Heart left ventricle (tissue), 16 donors: ENCODE data around the gene PITPNM1. TPM values are rescaled to one million over a fixed set of nuclear protein-coding genes. Genes with fewer than 3 reads are reported as not detected.

ENCODE experiments used
- ATAC-seq, 4 donors: fragments of 200-7000 bp; cut with Tn5 transposase; one replicate each; pipeline ENCODE4 v1.9.1; 2020 to 2022; ENCODE audit warnings: moderate library complexity in 4 of 4, mild to moderate bottlenecking in 3 of 4, moderate number of reproducible peaks in 1 of 4
- DNase-seq, 5 donors: peaks; one replicate each; pipeline ENCODE4 v3.0.0-alpha.2; 2020
- H3K27ac ChIP-seq, 12 donors: fragments of 200-600 bp; sonication (generic) in 4 of 12; one replicate each; pipeline versions ENCODE4 v1.5.0 to v1.8.0; 2016 to 2022; ENCODE audit warnings: mild to moderate bottlenecking in 2 of 12
- H3K27me3 ChIP-seq, 9 donors: fragments of 200-600 bp; sonication (generic) in 2 of 9; one replicate each; pipeline versions ENCODE4 v1.5.1 to v1.8.0; 2016 to 2022; ENCODE audit warnings: mild to moderate bottlenecking in 3 of 9
- H3K36me3 ChIP-seq, 9 donors: fragments of 200-600 bp; sonication (generic) in 2 of 9; one replicate each; pipeline versions ENCODE4 v1.5.0 to v1.8.0; 2018 to 2022; ENCODE audit warnings: mild to moderate bottlenecking in 2 of 9
- H3K4me1 ChIP-seq, 12 donors: fragments of 200-600 bp; sonication (generic) in 4 of 12; one replicate each; pipeline versions ENCODE4 v1.5.0 to v1.8.0; 2016 to 2022; ENCODE audit warnings: mild to moderate bottlenecking in 3 of 12
- H3K4me3 ChIP-seq, 12 donors: fragments of 200-600 bp; sonication (generic) in 4 of 12; one replicate each; pipeline versions ENCODE4 v1.5.0 to v1.8.0; 2017 to 2022; ENCODE audit warnings: mild to moderate bottlenecking in 9 of 12, moderate library complexity in 4 of 12
- H3K9me3 ChIP-seq, 12 donors: fragments of 200-600 bp; sonication (generic) in 4 of 12; one replicate each; pipeline versions ENCODE4 v1.5.0 to v1.8.0; 2016 to 2022; ENCODE audit warnings: mild to moderate bottlenecking in 1 of 12
- POLR2A ChIP-seq, 2 donors: fragments of 450-650 bp; IDR thresholded peaks; one replicate each; pipeline ENCODE4 v1.6.1; 2017; ENCODE audit warnings: antibody characterized with exemption in 2 of 2, mild to moderate bottlenecking in 2 of 2, moderate library complexity in 2 of 2
- WGBS, 4 donors: extraction: QIAGEN DNeasy Blood & Tissue Kit in 2 of 4; methylation state at CpG; one replicate each; pipeline versions ENCODE4 v1.1.5 to v1.1.7; 2013 to 2018; 5-methylcytosine and 5-hydroxymethylcytosine counted together
- intact Hi-C, 10 donors: fragments of 100-400 bp; cut with DNase I; formaldehyde crosslinking; loops; one replicate each; pipeline versions ENCODE4 v1.11.1 to v1.14.2; 2022
- polyA plus RNA-seq, 2 donors: library from polyadenylated mRNA; stranded (reverse); fragments of 200-250 nt; gene quantifications; one replicate each; pipeline ENCODE4 v1.2.3, GENCODE V29; 2013
- total RNA-seq, 9 donors: library from RNA; depleted of rRNA in 2 of 9; stranded (reverse); fragments of >200 nt in 2 of 9; fragmentation: NEBNext Ultra II Directional in 3 of 9; extraction: Animal tissue kit (Norgen Biotek cat#: 25700) in 3 of 9; gene quantifications; one replicate each; pipeline versions ENCODE4 v1.1.0 to v1.2.4, GENCODE V29; 2016 to 2023
- TF ChIP-seq, protein P1 (sequence below), 12 donors: fragments of 200-600 bp; sonication (generic) in 4 of 12; IDR thresholded peaks; one replicate each; pipeline versions ENCODE4 v1.5.0 to v1.8.0; 2018 to 2022; ENCODE audit warnings: antibody characterized with exemption in 12 of 12, mild to moderate bottlenecking in 5 of 12
- donor health status: ischemic (EF 13 %, LVEDD 7.1; RV severe dilation, severe dysfunction).
- donor health status: healthy with polysubstance abuse.
- donor health status: DM: no; HTN: yes; CAD: no.
- donor health status: DM: no; HTN: no; CAD: no.
- donor health status: ischemic (EF 25% LVEDD 6.9; RV normal size, moderate dysfunction).
- donor health status: ischemic (EF 25% LVEDD 5.7; RV mildly dilated, moderate dysfunction).
- donor health status: healthy.
- donor health status: DM: yes; HTN: yes; CAD: no.
- donor health status: ischemic (EF 35%, LVEDD 5.7; RV mildly dilated, moderate dysfunction).
- donor health status: nonischemic (EF 11% LVEDD 7.7; RV severe dilation, severe dysfunction).
- donor health status: DM: yes; HTN: yes; CAD: no.
- donor health status: PGD.
- donor health status: ischemic (EF 29% LVEDD 5.4; RV normal size, mild dysfunction).
- donor health status: nonischemic (EF 23%, LVEDD 6.1; RV moderate dilation, normal function).

Gene PITPNM1
- total and polyA plus RNA-seq, 11 donors = 24.2 to 69.1 (median 34.3) TPM

DNA sequence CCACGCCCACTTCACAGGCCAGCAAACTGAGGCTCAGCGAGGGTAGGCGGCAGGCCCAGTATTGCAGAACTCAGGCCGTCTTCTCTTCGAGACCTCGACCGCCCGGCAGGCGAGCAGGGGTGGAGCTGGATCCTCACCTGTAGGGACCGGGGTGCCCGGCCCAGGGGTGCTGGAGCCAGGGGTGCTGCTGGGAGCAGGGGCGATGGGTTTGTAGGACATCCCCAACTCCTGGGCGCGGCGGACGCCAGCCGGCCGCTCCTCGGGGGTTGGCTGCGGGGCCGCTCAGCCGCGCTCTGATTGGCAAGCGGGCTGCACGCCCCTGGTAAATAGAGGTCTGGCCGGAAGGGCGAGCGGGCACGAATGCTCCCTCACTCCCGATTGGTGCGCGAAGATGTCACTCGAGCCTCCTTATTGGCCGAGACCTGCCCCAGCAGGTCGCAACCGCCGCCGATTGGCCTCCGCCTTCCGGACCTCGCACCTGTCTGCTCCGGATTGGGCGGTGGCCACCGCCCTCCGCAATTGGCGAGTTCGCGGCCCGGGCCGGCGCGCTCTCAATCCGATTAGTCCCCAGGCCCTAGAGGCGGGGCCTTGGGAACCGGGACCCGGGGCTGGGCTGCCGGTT is 2.8 kb upstream of the PITPNM1 start, which contains the start of gene CDK2AP2:
TSS of gene CDK2AP2 (minus strand) at position 299 of the 622 bp plus-strand sequence. CDS start at position 219, 80 bp downstream.
- DNase-seq = peak; percentile 100
- Histone ChIP-seq H3K4me1 (peaks cover 10 to 53% (median 36%) of the 10 kb centered on the region in 12 donors), H3K9me3 (no peaks in the 10 kb centered on the region), H3K4me3 (peak within 1 kb of the TSS; percentile 61 to 95 (median 77)), H3K27ac (peak within 1 kb of the TSS; percentile 96 to 100 (median 98)), H3K36me3 (peaks cover 0 to 11% (median 4%) of the 10 kb centered on the region in 9 donors), H3K27me3 (peaks cover 0 to 4% (median 0%) of the 10 kb centered on the region in 9 donors)
- 0 to 1% (median 0%) methylated on average over 5 to 57 of the region's 57 CpGs for WGBS, 4 donors
- TF ChIP-seq, protein P1, sequence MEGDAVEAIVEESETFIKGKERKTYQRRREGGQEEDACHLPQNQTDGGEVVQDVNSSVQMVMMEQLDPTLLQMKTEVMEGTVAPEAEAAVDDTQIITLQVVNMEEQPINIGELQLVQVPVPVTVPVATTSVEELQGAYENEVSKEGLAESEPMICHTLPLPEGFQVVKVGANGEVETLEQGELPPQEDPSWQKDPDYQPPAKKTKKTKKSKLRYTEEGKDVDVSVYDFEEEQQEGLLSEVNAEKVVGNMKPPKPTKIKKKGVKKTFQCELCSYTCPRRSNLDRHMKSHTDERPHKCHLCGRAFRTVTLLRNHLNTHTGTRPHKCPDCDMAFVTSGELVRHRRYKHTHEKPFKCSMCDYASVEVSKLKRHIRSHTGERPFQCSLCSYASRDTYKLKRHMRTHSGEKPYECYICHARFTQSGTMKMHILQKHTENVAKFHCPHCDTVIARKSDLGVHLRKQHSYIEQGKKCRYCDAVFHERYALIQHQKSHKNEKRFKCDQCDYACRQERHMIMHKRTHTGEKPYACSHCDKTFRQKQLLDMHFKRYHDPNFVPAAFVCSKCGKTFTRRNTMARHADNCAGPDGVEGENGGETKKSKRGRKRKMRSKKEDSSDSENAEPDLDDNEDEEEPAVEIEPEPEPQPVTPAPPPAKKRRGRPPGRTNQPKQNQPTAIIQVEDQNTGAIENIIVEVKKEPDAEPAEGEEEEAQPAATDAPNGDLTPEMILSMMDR (IDR thresholded peaks at IDR 0.05) = peak in 1 of 12 donors; percentile 4
- peak; percentile 55 to 99 for TF ChIP-seq POLR2A (IDR thresholded peaks at IDR 0.05)
- intact Hi-C loops = loop anchor here (1.0 to 5.0 kb wide), 15 partner anchors 36 to 155 kb away; partner anchors contain the start of genes RAD9A (in 6 of the 10), TMEM134 (in 4 of the 10), RPS6KB2 (in 2 of the 10) and GSTP1 (in 1 of the 10)
- peak; percentile 78 to 87 (median 84) for ATAC-seq

DNA sequence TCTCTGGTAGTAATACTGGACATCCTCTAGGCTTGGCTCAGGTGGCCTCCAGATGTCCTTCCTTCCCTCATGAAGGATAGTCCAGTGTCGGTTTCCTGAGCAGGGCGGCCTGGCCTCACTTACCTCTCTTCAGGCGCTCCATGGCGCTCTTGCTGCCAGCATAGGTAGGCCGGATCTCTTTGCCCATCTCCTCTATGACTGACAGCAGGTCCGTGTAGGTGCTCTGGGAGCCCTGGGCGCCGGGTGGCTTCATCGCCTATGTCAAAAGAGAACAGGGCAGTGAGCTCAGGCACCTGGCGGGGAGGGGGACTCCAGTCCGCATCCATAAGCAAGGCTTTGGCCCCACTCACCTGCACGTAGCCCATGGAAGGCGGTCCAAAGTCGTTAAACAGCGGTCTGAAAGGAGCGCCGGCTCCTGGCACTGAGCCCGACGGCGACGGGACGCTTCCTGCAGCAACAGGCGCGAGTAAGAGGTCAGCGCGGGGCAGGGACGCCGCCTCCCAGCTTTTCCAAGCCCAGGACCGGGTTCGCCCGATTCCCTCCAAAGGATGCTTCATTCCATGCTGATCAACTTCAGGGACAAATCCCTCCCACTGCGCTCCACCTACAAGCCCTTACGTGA is 2.2 kb upstream of the PITPNM1 start:
- DNase-seq (peak in 3 of 5 donors; percentile 41 to 83 (median 46)), ATAC-seq (no peak)
- TF ChIP-seq POLR2A (IDR thresholded peaks at IDR 0.05) = no peak
- TF ChIP-seq, protein P1 (IDR thresholded peaks at IDR 0.05) = no peak
- Histone ChIP-seq H3K27me3 (no peaks in the 10 kb centered on the region), H3K9me3 (no peaks in the 10 kb centered on the region), H3K27ac (peak overlapping the region; percentile 96 to 100 (median 98)), H3K4me1 (peaks cover 10 to 53% (median 36%) of the 10 kb centered on the region in 12 donors), H3K4me3 (peak overlapping the region; percentile 61 to 95 (median 77)), H3K36me3 (peaks cover 0 to 13% (median 4%) of the 10 kb centered on the region in 9 donors)
- intact Hi-C loops = loop anchor here (2.0 to 5.0 kb wide), 12 partner anchors 35 to 153 kb away; partner anchors contain the start of genes RAD9A (in 6 of the 10), TMEM134 (in 3 of the 10), RPS6KB2 (in 2 of the 10) and GSTP1 (in 1 of the 10)
- 26 to 46% (median 38%) methylated on average over 9 to 33 of the region's 33 CpGs for WGBS, 4 donors

DNA sequence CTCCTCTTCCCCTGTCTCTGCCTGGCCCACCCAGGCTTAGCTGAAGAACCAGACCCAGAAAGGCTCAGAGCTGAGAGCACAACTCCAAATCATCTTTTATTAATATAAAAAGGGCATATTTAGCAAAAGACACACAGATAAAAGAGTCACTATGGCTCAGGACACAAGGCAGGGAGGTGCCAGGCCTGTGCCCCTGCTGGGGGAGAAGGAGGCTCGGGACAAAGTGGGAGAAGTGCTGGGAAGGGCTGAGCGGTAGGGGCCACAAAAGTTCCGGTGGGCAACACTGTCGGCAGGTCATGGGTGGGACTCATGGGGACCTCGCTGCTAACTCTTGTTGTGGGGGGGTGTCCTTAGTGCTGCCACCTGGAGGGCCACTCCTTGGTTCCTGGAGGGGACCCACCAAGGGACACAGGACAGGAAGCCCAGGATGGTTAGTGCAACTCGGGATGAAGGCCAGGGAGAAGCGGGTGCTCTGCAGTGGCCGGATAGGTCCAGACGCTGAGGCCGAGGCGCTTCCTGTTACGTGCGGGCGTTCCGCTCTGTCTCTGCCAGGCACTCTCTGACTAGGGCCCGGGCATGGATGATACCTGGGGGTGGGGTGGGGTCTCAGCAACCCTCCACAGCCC is 1.4 kb upstream of the PITPNM1 start:
- peaks cover 0 to 21% (median 13%) of the 10 kb centered on the region in 9 donors for H3K36me3 ChIP-seq
- H3K4me1 ChIP-seq = peaks cover 10 to 53% (median 36%) of the 10 kb centered on the region in 12 donors
- ATAC-seq = no peak
- 77 to 90% (median 83%) methylated on average over 6 to 16 of the region's 16 CpGs for WGBS, 4 donors
- H3K27ac ChIP-seq = peak overlapping the region; percentile 75 to 100 (median 98)
- no peaks in the 10 kb centered on the region for H3K9me3 ChIP-seq
- intact Hi-C loops = loop anchor here (1.0 to 5.0 kb wide), 13 partner anchors 34 to 152 kb away; partner anchors contain the start of genes RAD9A (in 6 of the 10), TMEM134 (in 3 of the 10), PPP1CA (in 2 of the 10) and RPS6KB2 (in 2 of the 10)
- peak overlapping the region in 8 of 12 donors; percentile 70 to 85 (median 78) for H3K4me3 ChIP-seq
- no peaks in the 10 kb centered on the region for H3K27me3 ChIP-seq
- peak in 1 of 5 donors; percentile 56 for DNase-seq
- TF ChIP-seq, protein P1 (IDR thresholded peaks at IDR 0.05) = peak in 6 of 12 donors; percentile 4 to 50 (median 27)
- no peak for TF ChIP-seq POLR2A (IDR thresholded peaks at IDR 0.05)
